Stimulated activated CD8-positive, alpha-beta memory T cell treated with anti-CD3 and anti-CD28 coated beads, Interleukin-15, amount 100 ng/mL, for 48 hours (primary cell): ENCODE measurements around the gene CEMIP.

Source experiments
- DNase-seq, 2 donors: peaks; one replicate each; pipeline ENCODE4 v3.0.0-alpha.2; 2020; ENCODE audit warnings: low read depth in 2 of 2

CEMIP gene

GRCh38 chr15:80822676-80823075 lies 43.5 kb downstream of the CEMIP start:
- DNase-seq = no peak

- DNase-seq = no peak
Observed at GRCh38 chr15:80823120-80823519, 44.0 kb downstream of the CEMIP start.

GRCh38 chr15:80823995-80824394 lies 44.8 kb downstream of the CEMIP start:
- no peak for DNase-seq

- DNase-seq = no peak
Observed at GRCh38 chr15:80825361-80826030, 46.3 kb downstream of the CEMIP start.

- no peak for DNase-seq
Observed at GRCh38 chr15:80828796-80829195, 49.6 kb downstream of the CEMIP start.

GRCh38 chr15:80830677-80831076 lies 51.5 kb downstream of the CEMIP start:
- no peak for DNase-seq

- no peak for DNase-seq
Observed at GRCh38 chr15:80831192-80831591, 52.0 kb downstream of the CEMIP start.

- DNase-seq = no peak
Observed at GRCh38 chr15:80831606-80832224, 52.5 kb downstream of the CEMIP start.

GRCh38 chr15:80832686-80833085 lies 53.5 kb downstream of the CEMIP start:
- DNase-seq = no peak

- DNase-seq = no peak
Observed at GRCh38 chr15:80834402-80834801, 55.2 kb downstream of the CEMIP start.

GRCh38 chr15:80834906-80835305 lies 55.7 kb downstream of the CEMIP start:
- no peak for DNase-seq

GRCh38 chr15:80835336-80835735 lies 56.2 kb downstream of the CEMIP start:
- DNase-seq = no peak

- DNase-seq = no peak
Observed at GRCh38 chr15:80836223-80836622, 57.1 kb downstream of the CEMIP start.

GRCh38 chr15:80837006-80837405 lies 57.8 kb downstream of the CEMIP start:
- no peak for DNase-seq

- no peak for DNase-seq
Observed at GRCh38 chr15:80838012-80838411, 58.8 kb downstream of the CEMIP start.

- DNase-seq = no peak
Observed at GRCh38 chr15:80838666-80839065, 59.5 kb downstream of the CEMIP start.

- no peak for DNase-seq
Observed at GRCh38 chr15:80839764-80840130, 60.6 kb downstream of the CEMIP start.

GRCh38 chr15:80840182-80841130 lies 61.3 kb downstream of the CEMIP start:
- DNase-seq = no peak

GRCh38 chr15:80841541-80841940 lies 62.4 kb downstream of the CEMIP start:
- DNase-seq = no peak

GRCh38 chr15:80844011-80844732 lies 65.0 kb downstream of the CEMIP start:
- DNase-seq = no peak

GRCh38 chr15:80846031-80846815 lies 67.1 kb downstream of the CEMIP start:
- DNase-seq = no peak
